ENCODE results near the gene ELOVL3. TPM values are rescaled to one million over a fixed set of nuclear protein-coding genes. Genes with fewer than 3 reads are reported as not detected.

ELOVL3 gene
- total and polyA plus RNA-seq, 2 of the 4 experiments (the other 2 are of a cell fraction): 0.09 to 0.36 TPM

GRCh38 chr10:102219370-102219769 is 6.7 kb upstream of the ELOVL3 start:
- Histone ChIP-seq H3K23ac (ENCODE audit: low read depth, low read length) (no peak overlapping the region), H3K14ac (replicated peaks; ENCODE audit: low read depth, low read length) (no peak overlapping the region), H3K27me3 (ENCODE audit: control insufficient read depth, insufficient read depth, low read length) (peaks cover 7% of the 10 kb centered on the region; the same call in 1 of the 2 replicates), H3K79me1 (ENCODE audit: low read depth in 1 of 2, low read length in 2 of 2) (no peaks in the 10 kb centered on the region), H3K4me2 (ENCODE audit: low read depth, low read length) (no peak overlapping the region), H3K4me3 (ENCODE audit: insufficient read depth, low read depth, low read length) (no peak overlapping the region), H3K9ac (ENCODE audit: low read depth, low read length) (no peak overlapping the region), H3K27ac (ENCODE audit: insufficient read depth, low read length) (no peak overlapping the region), H4K5ac (ENCODE audit: low read depth, low read length) (no peak overlapping the region), H2BK15ac (ENCODE audit: low read depth, low read length) (no peak overlapping the region), H3K56ac (ENCODE audit: extremely low read depth, insufficient read depth, low read length) (no peak overlapping the region), H2AK5ac (ENCODE audit: low read depth, low read length) (no peak overlapping the region), H2BK20ac (ENCODE audit: low read depth, low read length) (no peak overlapping the region), H3K36me3 (ENCODE audit: control insufficient read depth, insufficient read depth, low read length) (no peaks in the 10 kb centered on the region), H3K9me1 (ENCODE audit: insufficient read depth, low read length) (no peaks in the 10 kb centered on the region), H4K8ac (ENCODE audit: low read depth in 2 of 2, low read length in 2 of 2) (no peak overlapping the region), H3K4ac (ENCODE audit: low read depth, low read length) (no peak overlapping the region), H2BK120ac (ENCODE audit: low read depth, low read length) (no peak overlapping the region), H4K91ac (ENCODE audit: insufficient read depth, low read depth, low read length) (no peak overlapping the region), H3K18ac (ENCODE audit: low read depth, low read length) (no peak overlapping the region), H3K9me3 (ENCODE audit: control insufficient read depth, insufficient read depth, low read length) (no peaks in the 10 kb centered on the region), H2AK9ac (replicated peaks; ENCODE audit: low read depth, low read length, poor library complexity) (no peak overlapping the region), H2BK5ac (ENCODE audit: low read depth, low read length, poor library complexity, severe bottlenecking) (no peak overlapping the region), H2AFZ (replicated peaks; ENCODE audit: low read length, poor library complexity) (no peak overlapping the region), H4K20me1 (ENCODE audit: insufficient read depth, low read length) (no peaks in the 10 kb centered on the region), H3K4me1 (ENCODE audit: control insufficient read depth, insufficient read depth, low read length) (no peaks in the 10 kb centered on the region)
- ATAC-seq (ENCODE audit: low read depth) (no peak), DNase-seq (no peak)
- WGBS, 2 experiments (ENCODE audit: extremely low coverage in 2 of 2, insufficient read length in 1 of 2): 62% methylated on average over 2 of the region's 5 CpGs; no CpG with 5 or more reads in 1 of the 2 experiments
- TF ChIP-seq MAFK (IDR thresholded peaks at IDR 0.05; ENCODE audit: low read depth, low read length): no peak
- no peak for TF ChIP-seq CHD1 (IDR thresholded peaks at IDR 0.05; ENCODE audit: low read depth, low read length)
- TF ChIP-seq SMC3 (IDR thresholded peaks at IDR 0.05; ENCODE audit: low read depth, low read length): no peak
- no peak for TF ChIP-seq USF2 (IDR thresholded peaks at IDR 0.05; ENCODE audit: low read depth, low read length)
- TF ChIP-seq RCOR1 (IDR thresholded peaks at IDR 0.05; ENCODE audit: insufficient replicate concordance, low read length): no peak
- no TSS peak for BruUV-seq (replicated peaks)
- dilution Hi-C loops (cut with HindIII; ENCODE audit: low sequenced_read_pairs, unreplicated experiment): no loop called here
- in situ Hi-C loops (cut with MboI; ENCODE audit: low sequenced_read_pairs): no loop called here
- intact Hi-C loops (cut with micrococcal nuclease): no loop called here
- ChIA-PET CTCF (interaction anchor here (0.6 to 1.0 kb wide), 2 partner anchors 11 to 14 kb away, joined by 3 to 5 read pairs; no protein-coding TSS in a partner anchor), POLR2A (ENCODE audit: unreplicated experiment) (interaction anchor here (0.6 kb wide), 1 partner anchor 93 kb away, joined by 3 read pairs; no protein-coding TSS in a partner anchor)

All from IMR-90 (cell line).